ENCODE measurements around the gene DNAJC7.

Gene DNAJC7

GRCh38 chr17:41974658-41975057, 42.6 kb downstream of the DNAJC7 start:
- no peak for DNase-seq

- DNase-seq: no peak
Measured at GRCh38 chr17:41974031-41974430, 43.2 kb downstream of the DNAJC7 start.

- no peak for DNase-seq
Measured at GRCh38 chr17:41973408-41973811, 43.8 kb downstream of the DNAJC7 start.

GRCh38 chr17:41972571-41973407, 44.5 kb downstream of the DNAJC7 start:
- peak; percentile 39 to 68 for DNase-seq

- no peak for DNase-seq
Measured at GRCh38 chr17:41971721-41972523, 45.3 kb downstream of the DNAJC7 start.

- DNase-seq: no peak
Measured at GRCh38 chr17:41970901-41971331, 46.3 kb downstream of the DNAJC7 start.

- no peak for DNase-seq
Measured at GRCh38 chr17:41968676-41969075, 48.6 kb downstream of the DNAJC7 start.

GRCh38 chr17:41967921-41968578, 49.2 kb downstream of the DNAJC7 start:
- no peak for DNase-seq

- peak in 1 of 2 experiments; percentile 48 for DNase-seq
Measured at GRCh38 chr17:41967141-41967920, 49.9 kb downstream of the DNAJC7 start.

GRCh38 chr17:41966463-41967140, 50.6 kb downstream of the DNAJC7 start, which contains the start of gene CNP:
CNP (plus strand) TSS chr17:41966795; CDS start chr17:41966885, 90 bp downstream.
- peak; percentile 70 to 94 for DNase-seq

GRCh38 chr17:41965694-41966462, 51.4 kb downstream of the DNAJC7 start:
- peak; percentile 91 to 96 for DNase-seq

GRCh38 chr17:41962768-41963434, 54.3 kb downstream of the DNAJC7 start:
- DNase-seq: peak in 1 of 2 experiments; percentile 70

- DNase-seq: no peak
Measured at GRCh38 chr17:41962111-41962510, 55.1 kb downstream of the DNAJC7 start.

- DNase-seq: peak; percentile 43 to 82
Measured at GRCh38 chr17:41959336-41960095, 57.7 kb downstream of the DNAJC7 start.

- no peak for DNase-seq
Measured at GRCh38 chr17:41959030-41959335, 58.3 kb downstream of the DNAJC7 start.

- DNase-seq: no peak
Measured at GRCh38 chr17:41957869-41958439, 59.3 kb downstream of the DNAJC7 start.

- DNase-seq: no peak
Measured at GRCh38 chr17:41957031-41957868, 60.0 kb downstream of the DNAJC7 start.

GRCh38 chr17:41956522-41956921, 60.7 kb downstream of the DNAJC7 start:
- DNase-seq: no peak
